HCT116 (cell line): Measurements from ENCODE around the gene TMCO1. TPM values are rescaled to one million over a fixed set of nuclear protein-coding genes. Genes with fewer than 3 reads are reported as not detected.

ENCODE experiments used
- ATAC-seq: fragments of 200-7000 bp; cut with Tn5 transposase; 2 replicates; pipeline ENCODE4 v1.9.1; 2020; ENCODE audit warnings: mild to moderate bottlenecking, moderate library complexity
- BruUV-seq: library from RNA; stranded (reverse); fragments of 400-500 nt; replicated peaks from 2 replicates; lab custom pipeline; 2021; lab: Mats Ljungman, UMichigan
- CTCF ChIA-PET: fragments of 300-600 bp; sonication (Branson Sonifier 250); formaldehyde crosslinking; loops from one replicate; lab custom pipeline; 2021; ENCODE audit warnings: antibody characterized with exemption; lab: Charles Lee
- POLR2A ChIA-PET: fragments of 300-600, 350-600 bp; sonication (Branson Sonifier 250); formaldehyde crosslinking; loops from one replicate; lab custom pipeline; 2021; ENCODE audit warnings: antibody characterized with exemption; lab: Charles Lee
- RAD21 ChIA-PET, 2 experiments: fragments of 300-600 bp; sonication (Branson Sonifier 250); formaldehyde crosslinking; loops; one replicate each; lab custom pipeline; 2023; ENCODE audit warnings: low total read pairs in 2 of 2; ENCODE audit not compliant: uncharacterized antibody in 2 of 2, unreplicated experiment in 2 of 2, low non-redundant PET in 1 of 2; lab: Charles Lee
- DNase-seq: peaks from one replicate; pipeline ENCODE4 v3.0.0-alpha.2; 2010; ENCODE audit warnings: low read depth, low spot score
- H2AFZ ChIP-seq: fragments of 200-600 bp; shearing (Covaris generic), sonication (generic); 2 replicates; pipeline ENCODE4 v1.6.1; 2017; ENCODE audit warnings: low read depth, mixed run types, mixed read lengths, antibody characterized with exemption, low read length; ENCODE audit not compliant: poor library complexity, severe bottlenecking
- H3K27ac ChIP-seq: 2 replicates; pipeline ENCODE4 v1.5.1; 2012; ENCODE audit warnings: low read depth, low read length
- H3K27me3 ChIP-seq: fragments of 200-600 bp; sonication (generic); 2 replicates; pipeline ENCODE4 v1.6.1; 2016; ENCODE audit warnings: mixed run types, low read length, mixed read lengths; ENCODE audit not compliant: insufficient read depth
- H3K36me3 ChIP-seq, 2 experiments: fragments of 200-500 bp in 1 of 2; fragments of 200-600 bp in 1 of 2; sonication (Bioruptor generic) in 1 of 2; sonication (generic) in 1 of 2; 2 replicates each; pipeline versions ENCODE4 v1.5.1 to v1.6.1; 2014 to 2016; ENCODE audit warnings: low read length in 2 of 2, inconsistent platforms in 1 of 2, mixed read lengths in 1 of 2, mixed run types in 1 of 2; ENCODE audit not compliant: insufficient read depth in 2 of 2, control insufficient read depth in 1 of 2
- H3K4me1 ChIP-seq, 2 experiments: fragments of 200-600 bp in 1 of 2; sonication (generic) in 1 of 2; 2 replicates each; pipeline versions ENCODE4 v1.5.1 to v1.6.1; 2012 to 2017; ENCODE audit warnings: low read length in 2 of 2, inconsistent platforms in 1 of 2, mild to moderate bottlenecking in 1 of 2, mixed read lengths in 1 of 2, mixed run types in 1 of 2, moderate library complexity in 1 of 2; ENCODE audit not compliant: insufficient read depth in 2 of 2, control insufficient read depth in 1 of 2
- H3K4me2 ChIP-seq: fragments of 200-600 bp; sonication (generic); 2 replicates; pipeline ENCODE4 v1.6.1; 2017; ENCODE audit warnings: mixed run types, low read length, mixed read lengths
- H3K4me3 ChIP-seq, 2 experiments: fragments of 200-600 bp in 1 of 2; sonication (generic) in 1 of 2; replicated peaks in 1 of 2; 2 replicates each; pipeline ENCODE4 v1.5.1; 2011 to 2016; ENCODE audit warnings: low read length in 2 of 2, control low read depth in 1 of 2, low read depth in 1 of 2, mild to moderate bottlenecking in 1 of 2, mixed read lengths in 1 of 2, mixed run types in 1 of 2
- H3K79me2 ChIP-seq: fragments of 200-600 bp; sonication (generic); 2 replicates; pipeline ENCODE4 v1.6.1; 2017; ENCODE audit warnings: mild to moderate bottlenecking, mixed run types, low read length, moderate library complexity, mixed read lengths; ENCODE audit not compliant: insufficient read depth
- H3K9ac ChIP-seq: fragments of 200-600 bp; sonication (generic); 2 replicates; pipeline ENCODE4 v1.6.1; 2016; ENCODE audit warnings: low read length, mixed read lengths
- H3K9me2 ChIP-seq: fragments of 200-600 bp; sonication (generic), shearing (Covaris generic); 2 replicates; pipeline ENCODE4 v1.6.1; 2017; ENCODE audit warnings: mixed run types, mild to moderate bottlenecking, moderate library complexity; ENCODE audit not compliant: insufficient read depth
- H3K9me3 ChIP-seq, 2 experiments: fragments of 200-500 bp in 1 of 2; fragments of 200-600 bp in 1 of 2; sonication (Bioruptor generic) in 1 of 2; sonication (generic) in 1 of 2; 2 replicates each; pipeline ENCODE4 v1.6.1; 2014 to 2017; ENCODE audit warnings: low read length in 2 of 2, mixed read lengths in 2 of 2, inconsistent platforms in 1 of 2, low read depth in 1 of 2, mild to moderate bottlenecking in 1 of 2, mixed run types in 1 of 2, moderate library complexity in 1 of 2; ENCODE audit not compliant: control insufficient read depth in 1 of 2, insufficient read depth in 1 of 2
- H4K20me1 ChIP-seq: fragments of 200-600 bp; sonication (generic), shearing (Covaris generic); 2 replicates; pipeline ENCODE4 v1.6.1; 2017; ENCODE audit warnings: mixed run types, mild to moderate bottlenecking, moderate library complexity; ENCODE audit not compliant: insufficient read depth
- ELF1 ChIP-seq: IDR thresholded peaks from 2 replicates; pipeline ENCODE4 v1.6.1; 2012; ENCODE audit warnings: low read depth, borderline replicate concordance
- FOSL1 ChIP-seq: IDR thresholded peaks from 2 replicates; pipeline ENCODE4 v1.6.1; 2012; ENCODE audit warnings: low read depth
- POLR2AphosphoS5 ChIP-seq: IDR thresholded peaks from 2 replicates; pipeline ENCODE4 v1.6.1; 2011; ENCODE audit warnings: mild to moderate bottlenecking, low read depth, low read length, moderate library complexity
- SIN3A ChIP-seq: IDR thresholded peaks from 2 replicates; pipeline ENCODE4 v1.6.1; 2012; ENCODE audit warnings: low read depth
- SP1 ChIP-seq: IDR thresholded peaks from 2 replicates; pipeline ENCODE4 v1.6.1; 2012; ENCODE audit warnings: low read depth
- TCF7L2 ChIP-seq: IDR thresholded peaks from 2 replicates; pipeline ENCODE4 v1.7.0; 2011; ENCODE audit warnings: borderline replicate concordance, inconsistent platforms; ENCODE audit not compliant: insufficient read depth, insufficient read length; ENCODE audit errors: extremely low read depth
- YY1 ChIP-seq: IDR thresholded peaks from 2 replicates; pipeline ENCODE4 v1.6.1; 2011; ENCODE audit warnings: low read length, low read depth, moderate library complexity, mild to moderate bottlenecking; ENCODE audit not compliant: insufficient replicate concordance; ENCODE audit errors: extremely low read depth
- ZFX ChIP-seq: fragments of 450-650 bp; IDR thresholded peaks from 2 replicates; pipeline ENCODE4 v1.6.1; 2017
- intact Hi-C: fragments of 100-400 bp; cut with micrococcal nuclease; formaldehyde crosslinking; loops from 2 replicates; pipeline ENCODE4 v1.10.0; 2022
- total RNA-seq: library from RNA; stranded (reverse); gene quantifications from one replicate; pipeline ENCODE4 v1.2.1, GENCODE V29; 2021; ENCODE audit not compliant: unreplicated experiment
- TF ChIP-seq, protein P1 (sequence below): IDR thresholded peaks from 2 replicates; pipeline ENCODE4 v1.6.1; 2012
- TF ChIP-seq, protein P2 (sequence below): IDR thresholded peaks from 2 replicates; pipeline ENCODE4 v1.6.1; 2011; ENCODE audit warnings: mild to moderate bottlenecking, low read length, moderate library complexity; ENCODE audit not compliant: insufficient replicate concordance; ENCODE audit errors: extremely low read depth

TMCO1 gene
- total RNA-seq, 1 experiment from 2014 or later: 61.2 TPM

DNA sequence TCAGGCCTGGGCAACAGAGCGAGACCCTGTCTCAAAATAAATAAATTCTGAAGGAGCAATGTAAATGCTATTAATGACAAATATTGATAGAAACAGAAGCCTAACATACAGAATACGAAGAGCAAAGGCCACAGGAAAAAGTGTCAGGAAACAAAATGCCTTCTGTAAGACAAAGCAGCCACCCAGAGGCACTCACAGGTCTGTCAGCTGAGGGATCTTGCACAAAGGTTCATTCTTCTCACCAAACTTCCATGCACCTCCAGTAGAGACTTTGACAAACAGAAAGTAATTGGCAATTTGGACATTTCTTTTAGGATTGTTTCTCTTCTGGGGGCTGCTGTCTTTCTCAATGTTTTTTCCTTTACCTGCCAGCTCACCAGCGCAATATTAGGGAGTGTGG lies 69.1 kb downstream of the TMCO1 start (continued):
- no peak for TF ChIP-seq YY1
- no peak for TF ChIP-seq TCF7L2
- TF ChIP-seq FOSL1: no peak
- no peak for TF ChIP-seq SP1
- TF ChIP-seq, protein P1, sequence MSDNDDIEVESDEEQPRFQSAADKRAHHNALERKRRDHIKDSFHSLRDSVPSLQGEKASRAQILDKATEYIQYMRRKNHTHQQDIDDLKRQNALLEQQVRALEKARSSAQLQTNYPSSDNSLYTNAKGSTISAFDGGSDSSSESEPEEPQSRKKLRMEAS: no peak
- TF ChIP-seq ZFX: no peak

DNA sequence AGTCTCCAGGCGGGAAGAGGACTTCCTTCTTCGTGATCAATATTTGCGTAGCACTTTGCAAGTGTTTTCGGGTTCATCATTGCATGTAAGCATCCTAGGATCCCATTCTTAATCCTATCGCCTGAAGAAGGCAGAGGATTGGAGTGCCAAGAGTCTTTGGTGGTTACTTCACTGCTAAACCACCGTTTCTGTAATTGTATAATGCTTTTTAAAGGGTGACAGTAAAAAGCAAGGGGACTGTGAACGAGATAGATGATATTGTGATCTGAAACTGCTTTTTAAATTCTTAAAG lies 70.0 kb downstream of the TMCO1 start:
- ChIA-PET RAD21 (interaction anchor here in 1 of 2 experiments (0.8 kb wide), 1 partner anchor 173 kb away, joined by 3 read pairs; no protein-coding TSS in a partner anchor), POLR2A (interaction anchor here (0.5 kb wide), 1 partner anchor 99 kb away, joined by 3 read pairs; no protein-coding TSS in a partner anchor), CTCF (interaction anchor here (1.2 to 1.3 kb wide), 3 partner anchors 12 to 184 kb away, joined by 3 to 4 read pairs (median 4); no protein-coding TSS in a partner anchor)
- peak overlapping the region; percentile 50 for H2AFZ ChIP-seq
- H3K9ac ChIP-seq: peak overlapping the region; percentile 75
- H3K4me2 ChIP-seq: peak overlapping the region; percentile 75
- peak; percentile 84; the same call in 1 of the 2 replicates for TF ChIP-seq POLR2AphosphoS5
- TF ChIP-seq SIN3A: 0 out of 2 replicates have a peak, but pooled peaks have one; percentile 12
- TF ChIP-seq, protein P2, sequence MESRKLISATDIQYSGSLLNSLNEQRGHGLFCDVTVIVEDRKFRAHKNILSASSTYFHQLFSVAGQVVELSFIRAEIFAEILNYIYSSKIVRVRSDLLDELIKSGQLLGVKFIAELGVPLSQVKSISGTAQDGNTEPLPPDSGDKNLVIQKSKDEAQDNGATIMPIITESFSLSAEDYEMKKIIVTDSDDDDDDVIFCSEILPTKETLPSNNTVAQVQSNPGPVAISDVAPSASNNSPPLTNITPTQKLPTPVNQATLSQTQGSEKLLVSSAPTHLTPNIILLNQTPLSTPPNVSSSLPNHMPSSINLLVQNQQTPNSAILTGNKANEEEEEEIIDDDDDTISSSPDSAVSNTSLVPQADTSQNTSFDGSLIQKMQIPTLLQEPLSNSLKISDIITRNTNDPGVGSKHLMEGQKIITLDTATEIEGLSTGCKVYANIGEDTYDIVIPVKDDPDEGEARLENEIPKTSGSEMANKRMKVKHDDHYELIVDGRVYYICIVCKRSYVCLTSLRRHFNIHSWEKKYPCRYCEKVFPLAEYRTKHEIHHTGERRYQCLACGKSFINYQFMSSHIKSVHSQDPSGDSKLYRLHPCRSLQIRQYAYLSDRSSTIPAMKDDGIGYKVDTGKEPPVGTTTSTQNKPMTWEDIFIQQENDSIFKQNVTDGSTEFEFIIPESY: no peak
- TF ChIP-seq SP1: no peak
- no peak for TF ChIP-seq ELF1
- peaks cover 34% of the 10 kb centered on the region for H3K79me2 ChIP-seq
- TSS peak; percentile 82 for BruUV-seq
- no peak for ATAC-seq
- no peaks in the 10 kb centered on the region for H3K27me3 ChIP-seq
- no peaks in the 10 kb centered on the region for H3K9me3 ChIP-seq
- DNase-seq: no peak
- H3K4me1 ChIP-seq: peaks cover 12 to 23% of the 10 kb centered on the region in 2 experiments
- no peaks in the 10 kb centered on the region for H3K9me2 ChIP-seq
- peak overlapping the region; percentile 72 for H3K27ac ChIP-seq
- no peaks in the 10 kb centered on the region for H3K36me3 ChIP-seq
- H4K20me1 ChIP-seq: no peaks in the 10 kb centered on the region
- intact Hi-C loops: loop anchor here (5.0 kb wide), 2 partner anchors 66 to 96 kb away; partner anchors contain the start of gene MGST3
- H3K4me3 ChIP-seq: peak overlapping the region; percentile 72 to 92
